Measurements from ENCODE around the gene MYO9B.
A peak's percentile ranks its signal among the peaks of the same experiment; 100 is the strongest.
"Not testable (repeated sequence)": the region's sequence is repeated elsewhere in the genome, so short reads cannot be mapped to it uniquely, and the experiment has no call there.

Gene MYO9B

GRCh38 chr19:17094694-17095093, 19.1 kb downstream of the MYO9B start:
- DNase-seq: not testable (repeated sequence)

- DNase-seq: no peak
Observed at GRCh38 chr19:17095141-17095919, 19.8 kb downstream of the MYO9B start.

GRCh38 chr19:17097593-17098126, 22.1 kb downstream of the MYO9B start:
- DNase-seq: no peak

GRCh38 chr19:17098326-17098725, 22.7 kb downstream of the MYO9B start:
- DNase-seq: no peak

- no peak for DNase-seq
Observed at GRCh38 chr19:17101686-17102628, 26.4 kb downstream of the MYO9B start.

- peak; percentile 13 for DNase-seq
Observed at GRCh38 chr19:17103177-17103576, 27.6 kb downstream of the MYO9B start.

GRCh38 chr19:17104679-17105078, 29.1 kb downstream of the MYO9B start:
- no peak for DNase-seq

- no peak for DNase-seq
Observed at GRCh38 chr19:17105556-17105955, 30.0 kb downstream of the MYO9B start.

GRCh38 chr19:17106964-17107363, 31.4 kb downstream of the MYO9B start:
- not testable (repeated sequence) for DNase-seq

- DNase-seq: peak; percentile 8
Observed at GRCh38 chr19:17107546-17108452, 32.2 kb downstream of the MYO9B start.

- DNase-seq: no peak
Observed at GRCh38 chr19:17108453-17108784, 32.8 kb downstream of the MYO9B start.

- no peak for DNase-seq
Observed at GRCh38 chr19:17109300-17109699, 33.7 kb downstream of the MYO9B start.

- DNase-seq: peak; percentile 16
Observed at GRCh38 chr19:17109962-17110598, 34.5 kb downstream of the MYO9B start.

GRCh38 chr19:17110599-17110966, 35.0 kb downstream of the MYO9B start:
- DNase-seq: no peak

- no peak for DNase-seq
Observed at GRCh38 chr19:17111766-17112165, 36.2 kb downstream of the MYO9B start.

GRCh38 chr19:17112271-17112670, 36.7 kb downstream of the MYO9B start:
- no peak for DNase-seq

GRCh38 chr19:17112700-17113099, 37.1 kb downstream of the MYO9B start:
- DNase-seq: no peak

GRCh38 chr19:17113127-17113785, 37.7 kb downstream of the MYO9B start:
- no peak for DNase-seq

GRCh38 chr19:17114414-17114831, 38.8 kb downstream of the MYO9B start:
- no peak for DNase-seq

GRCh38 chr19:17116996-17117702, 41.6 kb downstream of the MYO9B start:
- no peak for DNase-seq

GRCh38 chr19:17118957-17119356, 43.4 kb downstream of the MYO9B start:
- DNase-seq: no peak
